Hindlimb muscle (tissue), 1 donor: ENCODE measurements around the gene SEC24C. TPM values are rescaled to one million over a fixed set of nuclear protein-coding genes. Genes with fewer than 3 reads are reported as not detected.
A peak's percentile ranks its signal among the peaks of the same experiment; 100 is the strongest.
"Not testable (repeated sequence)": the region's sequence is repeated elsewhere in the genome, so short reads cannot be mapped to it uniquely, and the experiment has no call there.

ENCODE experiments used
- DNase-seq: peaks from one replicate; pipeline ENCODE4 v3.0.0-alpha.2; 2013
- polyA plus RNA-seq: library from polyadenylated mRNA; unstranded; fragments of 120-200 nt; gene quantifications from one replicate; pipeline ENCODE4 v1.2.1, GENCODE V29; 2013; ENCODE audit not compliant: insufficient read length

Gene SEC24C
- polyA plus RNA-seq, 1 donor = 50.5 TPM

DNA sequence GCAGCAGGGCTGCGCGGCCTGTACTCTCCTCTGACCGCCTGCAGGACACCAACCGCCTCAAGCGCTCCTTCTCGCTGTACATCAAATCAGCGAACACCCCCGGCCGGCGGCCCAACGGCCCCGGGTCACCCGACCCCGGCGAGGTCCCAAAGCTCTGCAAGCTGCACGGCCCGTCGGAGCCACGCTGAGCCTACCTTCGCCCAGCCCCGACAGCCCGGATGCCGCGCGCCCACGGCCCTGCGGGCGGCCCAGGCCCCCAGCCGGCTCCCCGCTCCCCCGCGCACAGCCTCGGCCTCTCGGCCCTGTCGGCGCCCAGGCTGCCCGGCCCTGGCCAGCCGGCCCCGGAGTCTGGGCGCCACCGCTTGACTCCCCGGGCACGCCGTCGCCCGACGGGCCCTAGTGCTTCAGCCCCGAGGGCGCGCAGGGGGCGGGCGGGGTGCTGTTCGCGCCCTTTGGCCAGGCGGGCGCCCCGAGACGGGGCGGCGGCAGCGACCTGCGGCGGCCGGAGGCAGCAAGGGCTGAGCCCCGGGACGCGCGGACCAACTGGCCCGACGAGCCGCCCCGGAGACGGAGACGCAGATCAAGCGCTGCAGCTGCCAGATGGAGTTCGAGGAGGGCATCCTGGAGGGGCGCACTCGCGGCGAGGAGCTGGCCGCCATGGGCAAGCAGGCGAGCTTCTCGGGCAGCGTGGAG lies 11.1 kb upstream of the SEC24C start:
- no peak for DNase-seq

DNA sequence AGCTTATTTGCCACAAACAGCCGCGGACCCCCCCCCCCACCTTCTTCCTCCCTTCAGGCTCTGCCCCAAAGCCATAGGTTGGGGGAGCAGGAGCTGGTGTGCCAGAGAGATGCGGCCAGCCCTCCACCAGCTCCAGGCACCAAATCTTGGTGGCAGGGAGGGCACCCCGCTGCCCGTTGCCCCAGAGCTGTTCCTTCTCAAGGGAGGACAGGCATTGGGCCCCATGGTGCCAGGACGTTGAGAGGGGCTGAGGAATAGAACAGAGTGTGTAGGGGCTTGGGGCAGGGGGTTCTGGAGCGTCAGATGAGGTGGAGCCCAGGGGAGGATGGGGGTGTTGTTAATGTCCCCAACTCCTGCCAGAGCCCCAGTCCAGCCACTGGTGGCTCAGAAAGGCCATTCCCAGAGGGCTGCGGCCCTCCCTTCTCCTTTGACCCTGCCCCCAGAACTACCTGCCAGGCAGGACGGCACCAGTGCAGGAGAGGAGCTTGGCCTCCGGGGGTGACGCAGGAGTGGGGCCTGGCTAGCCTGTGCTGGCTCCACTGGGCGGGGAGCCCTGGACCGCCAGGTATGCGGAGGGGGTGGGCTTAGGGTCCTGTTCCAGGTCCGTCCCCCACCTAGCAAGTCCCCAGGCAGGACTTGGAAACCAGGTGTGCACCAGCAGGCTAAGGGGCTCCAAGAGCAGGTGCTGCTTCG lies 10.0 kb upstream of the SEC24C start:
- DNase-seq = no peak

DNA sequence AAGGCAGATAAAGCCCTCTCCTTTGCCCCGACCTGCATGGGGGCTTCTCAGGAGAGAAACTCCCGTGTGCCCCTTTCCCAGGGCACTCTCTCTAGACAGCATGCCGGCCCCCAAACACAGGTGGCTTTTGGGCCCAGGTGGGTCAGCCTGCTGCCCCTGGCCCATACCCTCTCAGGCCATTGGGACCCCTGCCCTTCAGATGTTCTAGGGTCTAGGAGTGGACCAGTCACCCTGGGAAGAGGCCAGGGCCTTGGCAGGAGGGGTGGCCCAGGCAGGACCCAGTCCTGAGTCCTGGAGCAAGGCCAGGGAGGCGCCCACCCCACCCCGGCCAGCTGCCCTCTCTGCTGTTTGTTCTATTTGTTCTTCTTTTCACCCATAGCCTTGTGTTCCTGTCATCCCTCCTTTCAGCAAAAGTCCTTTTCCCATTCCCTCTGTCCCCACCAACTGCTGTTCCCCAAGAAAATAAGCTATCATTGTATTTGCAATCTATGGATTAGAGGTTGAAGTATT lies 9.3 kb upstream of the SEC24C start:
- no peak for DNase-seq

DNA sequence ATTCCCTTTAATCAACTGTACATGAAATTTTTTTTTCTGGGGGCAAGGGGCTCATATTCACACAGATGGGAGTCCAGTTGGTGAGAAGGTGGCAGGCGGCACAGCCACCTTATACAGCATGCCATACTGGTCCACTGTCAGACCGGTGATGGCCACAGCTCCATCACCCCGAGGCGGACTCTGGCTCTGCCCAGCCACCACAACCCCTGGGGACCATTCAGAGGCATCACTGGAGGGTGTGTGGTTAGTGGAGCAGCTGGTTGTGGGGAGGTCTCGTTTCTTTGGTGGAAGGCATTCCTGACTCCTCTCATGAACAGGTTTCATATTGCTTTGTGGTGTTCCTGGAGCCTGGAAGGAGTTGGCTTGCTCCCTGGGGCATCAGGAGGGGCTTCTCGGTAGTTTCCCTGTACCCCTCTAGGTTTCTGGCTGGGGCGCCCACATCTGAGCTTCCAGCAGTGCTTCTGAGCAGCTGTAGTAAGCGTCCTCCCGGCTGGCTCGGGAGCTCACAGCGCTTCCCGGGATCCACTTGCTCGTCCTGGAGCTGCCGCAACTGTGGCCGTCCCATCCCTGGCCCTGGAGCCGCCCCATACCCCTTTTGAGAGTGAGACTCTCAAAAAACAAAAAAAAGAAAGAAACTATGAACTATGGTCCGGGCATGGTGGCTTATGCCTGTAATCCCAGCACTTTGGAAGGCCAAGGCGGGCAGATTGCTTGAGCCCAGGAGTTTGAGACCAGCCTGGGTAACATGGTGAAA lies 3.5 kb upstream of the SEC24C start:
- DNase-seq = not testable (repeated sequence)

DNA sequence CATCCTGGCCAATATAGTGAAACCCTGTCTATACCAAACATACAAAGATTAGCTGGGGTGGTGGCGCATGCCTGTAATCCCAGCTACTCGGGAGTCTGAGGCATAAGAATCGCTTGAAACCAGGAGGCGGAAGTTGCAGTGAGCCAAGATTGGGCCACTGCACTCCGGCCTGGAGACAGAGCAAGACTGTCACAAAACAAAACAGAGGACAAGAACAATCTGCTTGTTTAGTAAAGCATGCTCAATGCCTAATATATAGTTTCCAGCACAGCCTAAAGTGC lies 1.8 kb upstream of the SEC24C start:
- no peak for DNase-seq

DNA sequence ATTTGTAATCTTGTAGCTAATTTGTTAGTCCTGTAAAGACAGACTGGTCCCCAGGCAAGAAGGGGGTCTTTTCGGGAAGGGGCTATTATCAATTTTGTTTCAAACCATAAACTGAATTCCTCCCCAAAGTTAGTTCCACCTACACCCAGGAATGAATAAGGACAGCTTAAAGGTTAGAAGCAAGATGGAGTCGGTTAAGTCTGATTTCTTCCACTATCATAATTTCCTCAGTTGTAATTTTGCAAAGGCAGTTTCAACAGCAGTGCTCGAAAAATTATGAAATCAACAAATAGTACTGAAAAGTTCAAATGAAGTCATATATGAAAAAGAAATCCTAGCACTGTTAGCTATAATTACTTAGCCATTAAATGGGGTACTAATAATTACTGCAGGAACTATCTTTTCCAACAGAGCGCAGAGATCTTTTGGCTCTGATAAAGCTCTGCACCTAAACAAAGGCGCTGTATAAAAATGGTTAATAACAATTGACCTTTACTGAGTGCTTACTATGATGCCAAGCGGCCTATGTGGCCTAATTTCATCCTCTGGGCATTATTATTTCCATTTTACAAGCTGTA lies 756 bp upstream of the SEC24C start:
- DNase-seq = no peak

DNA sequence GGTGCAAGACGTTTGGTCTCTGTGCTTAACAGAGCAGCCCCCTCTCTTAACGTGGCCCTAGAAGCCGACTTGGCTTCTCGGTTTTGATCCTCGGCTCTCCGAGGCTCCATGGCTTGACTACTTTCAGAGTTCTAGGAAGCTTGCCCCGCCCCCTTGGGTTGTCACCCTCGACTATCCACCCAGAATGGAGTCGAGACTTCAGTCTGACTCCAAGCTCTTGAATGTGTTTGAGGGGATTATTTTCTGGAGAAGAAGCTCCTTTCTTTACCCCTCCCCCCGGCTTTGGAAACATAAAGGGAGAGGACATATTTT lies 448 bp downstream of the SEC24C start:
- no peak for DNase-seq

DNA sequence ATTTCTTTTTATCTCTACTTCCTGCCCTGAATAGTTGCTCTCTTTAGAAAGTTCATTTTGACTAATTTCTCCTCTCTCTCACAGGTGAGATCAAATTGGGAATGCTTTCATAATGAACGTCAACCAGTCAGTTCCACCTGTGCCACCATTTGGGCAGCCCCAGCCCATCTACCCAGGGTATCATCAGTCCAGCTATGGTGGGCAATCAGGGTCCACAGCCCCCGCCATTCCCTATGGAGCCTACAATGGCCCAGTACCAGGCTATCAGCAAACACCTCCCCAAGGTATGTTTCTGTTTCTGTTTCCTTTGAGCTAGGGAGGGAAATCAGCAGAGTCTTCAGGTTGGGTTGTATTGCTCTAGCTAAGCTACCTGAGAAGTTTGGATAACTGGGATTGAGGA lies 2.5 kb downstream of the SEC24C start:
- DNase-seq = no peak

DNA sequence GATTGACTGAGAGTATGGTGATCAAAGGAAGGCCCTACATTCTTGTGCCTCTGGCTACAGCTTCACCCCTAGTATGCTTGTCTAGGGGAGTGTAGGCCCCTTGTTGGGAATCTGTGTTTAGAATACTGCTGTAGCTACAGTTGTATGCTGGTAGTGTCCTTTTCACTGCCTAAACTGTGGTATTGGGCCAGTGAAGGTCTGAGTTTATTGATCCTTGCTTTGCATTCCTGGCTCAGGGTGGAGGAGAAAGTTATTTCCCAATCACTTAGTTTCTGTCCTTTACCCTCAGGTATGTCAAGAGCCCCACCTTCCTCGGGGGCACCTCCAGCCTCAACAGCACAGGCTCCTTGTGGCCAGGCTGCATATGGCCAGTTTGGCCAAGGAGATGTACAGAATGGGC lies 6.6 kb downstream of the SEC24C start:
- DNase-seq = no peak

DNA sequence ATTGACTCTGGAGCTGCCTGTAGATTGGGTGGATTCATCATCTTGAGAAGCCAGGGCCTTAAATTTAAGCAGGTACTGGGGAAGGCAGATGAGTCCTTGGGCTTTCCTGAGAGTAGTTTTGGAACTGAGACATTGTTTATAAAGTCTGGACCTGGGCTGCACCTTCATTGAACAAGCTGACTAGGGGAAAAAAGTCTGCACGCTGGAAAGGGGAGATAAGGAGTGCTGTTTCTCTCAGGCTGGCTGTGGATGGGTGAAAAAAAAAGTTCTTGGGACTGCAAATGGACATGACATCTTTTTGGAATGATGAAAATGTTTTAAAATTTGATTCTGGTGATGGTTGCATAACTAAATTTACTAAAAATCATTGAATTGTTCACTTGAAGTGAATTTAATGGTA lies 12.0 kb downstream of the SEC24C start:
- no peak for DNase-seq

DNA sequence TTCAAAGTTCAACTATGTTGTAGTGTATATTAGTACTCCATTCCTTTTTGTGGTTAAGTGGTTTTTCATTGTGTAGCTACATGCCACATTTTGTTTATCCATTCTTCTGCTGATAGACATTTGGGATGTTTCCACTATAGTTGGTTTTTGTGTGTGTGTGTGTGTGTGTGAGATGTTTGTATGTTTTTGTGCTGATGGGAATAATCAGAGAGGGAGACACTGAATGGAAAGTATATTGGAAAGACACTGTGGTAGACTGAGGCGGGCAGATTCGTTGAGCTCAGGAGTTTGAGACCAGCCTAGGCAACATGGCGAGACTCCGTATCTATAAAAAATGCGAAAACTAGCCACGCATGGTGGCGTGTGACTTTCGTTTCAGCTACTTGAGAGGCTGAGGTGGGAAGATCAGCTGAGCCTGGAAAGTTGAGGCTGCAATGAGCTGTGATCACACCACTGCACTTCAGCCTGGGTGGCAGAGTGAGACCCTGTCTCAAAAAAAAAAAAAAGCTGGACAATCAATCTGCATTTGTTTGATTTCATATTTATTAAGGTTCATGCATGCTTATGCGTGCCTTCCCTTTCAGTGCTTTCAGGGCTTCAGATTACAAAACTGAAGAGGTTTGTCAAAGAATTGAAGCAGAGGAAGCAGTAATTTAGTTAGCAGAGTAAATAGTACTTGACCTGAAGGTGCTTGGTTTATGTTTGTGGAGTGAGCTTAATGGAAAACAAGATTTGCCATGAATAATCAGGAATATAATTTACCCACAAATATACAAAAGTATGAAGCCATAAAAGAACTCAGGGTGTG lies 14.7 kb downstream of the SEC24C start:
- no peak for DNase-seq

DNA sequence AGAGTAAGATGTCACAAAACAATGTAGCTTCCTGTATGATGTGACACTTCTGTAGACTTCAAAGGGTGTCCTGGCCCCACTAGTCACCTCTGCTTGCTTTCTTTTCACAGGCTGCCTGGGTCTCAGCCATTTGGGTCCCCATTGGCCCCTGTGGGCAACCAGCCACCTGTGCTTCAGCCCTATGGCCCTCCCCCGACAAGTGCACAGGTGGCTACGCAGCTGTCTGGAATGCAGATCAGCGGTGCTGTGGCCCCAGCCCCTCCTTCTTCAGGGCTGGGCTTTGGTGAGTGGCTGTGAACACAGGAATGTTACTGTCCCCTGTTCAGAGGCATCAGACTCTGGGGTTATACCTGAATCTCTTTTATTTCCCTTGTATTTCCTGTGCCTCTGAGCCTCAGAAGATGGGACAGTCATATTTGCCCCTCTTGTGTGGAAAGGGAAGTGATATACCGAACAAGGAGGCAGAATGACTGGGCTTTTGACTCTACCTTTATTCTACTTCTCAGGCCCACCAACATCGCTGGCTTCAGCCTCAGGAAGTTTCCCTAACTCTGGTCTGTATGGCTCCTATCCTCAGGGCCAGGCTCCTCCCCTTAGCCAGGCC lies 15.4 kb downstream of the SEC24C start:
- no peak for DNase-seq

DNA sequence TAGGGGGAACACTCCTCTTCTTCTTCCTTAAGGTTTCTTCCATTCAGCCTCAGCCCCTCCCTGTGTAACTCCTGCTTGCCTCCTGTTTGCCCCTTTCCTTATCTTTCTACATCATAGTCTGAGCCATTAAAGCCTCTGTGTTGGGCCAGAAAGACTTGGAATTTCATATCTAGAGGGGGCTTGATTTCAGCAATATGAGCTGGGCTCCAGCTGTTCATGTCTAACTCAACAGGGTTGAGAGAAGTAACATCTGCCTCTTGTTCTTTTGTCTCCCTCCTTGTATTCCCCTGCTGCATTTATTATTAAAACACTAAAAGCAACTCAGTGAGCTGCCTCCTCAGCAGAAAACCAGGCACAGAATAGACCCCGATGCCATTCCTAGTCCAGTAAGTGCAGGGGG lies 17.6 kb downstream of the SEC24C start:
- DNase-seq = no peak

DNA sequence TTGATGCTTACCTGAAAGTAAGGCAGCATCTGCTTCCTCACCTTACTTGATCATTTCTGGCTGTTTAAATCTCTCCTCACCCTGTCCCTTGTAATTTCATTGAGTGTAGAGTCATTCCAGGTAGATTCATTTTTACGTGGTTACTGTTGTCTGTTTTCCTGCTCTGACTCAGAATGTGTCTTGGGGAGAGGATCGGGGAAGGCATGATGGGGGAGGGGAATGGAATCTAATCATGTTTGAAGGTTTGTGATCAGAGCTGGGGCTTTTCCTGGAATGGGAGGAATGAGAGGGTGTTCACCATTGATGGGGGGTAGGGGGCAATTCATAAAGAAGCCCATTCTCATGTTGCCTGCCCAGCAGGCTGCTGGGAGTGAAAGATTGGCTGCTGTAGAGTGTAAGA lies 18.7 kb downstream of the SEC24C start:
- DNase-seq = no peak

DNA sequence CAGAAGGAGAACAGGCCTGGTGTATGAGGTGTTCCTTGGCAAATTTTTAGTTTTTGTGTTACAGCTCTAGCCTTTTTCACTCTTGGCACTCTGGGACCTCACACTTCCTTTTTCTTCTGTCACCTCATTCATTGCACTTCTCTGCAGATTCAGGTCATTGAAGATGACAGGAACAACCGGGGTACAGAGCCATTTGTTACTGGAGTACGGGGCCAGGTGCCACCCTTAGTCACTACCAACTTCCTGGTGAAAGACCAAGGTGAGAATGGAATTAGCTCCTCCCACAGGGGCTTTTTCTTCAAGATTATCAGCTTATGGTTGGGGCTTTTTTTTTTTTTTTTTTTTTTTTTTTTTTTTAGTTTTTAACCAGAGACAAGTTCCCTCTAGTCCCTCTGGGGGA lies 19.2 kb downstream of the SEC24C start:
- DNase-seq = no peak

DNA sequence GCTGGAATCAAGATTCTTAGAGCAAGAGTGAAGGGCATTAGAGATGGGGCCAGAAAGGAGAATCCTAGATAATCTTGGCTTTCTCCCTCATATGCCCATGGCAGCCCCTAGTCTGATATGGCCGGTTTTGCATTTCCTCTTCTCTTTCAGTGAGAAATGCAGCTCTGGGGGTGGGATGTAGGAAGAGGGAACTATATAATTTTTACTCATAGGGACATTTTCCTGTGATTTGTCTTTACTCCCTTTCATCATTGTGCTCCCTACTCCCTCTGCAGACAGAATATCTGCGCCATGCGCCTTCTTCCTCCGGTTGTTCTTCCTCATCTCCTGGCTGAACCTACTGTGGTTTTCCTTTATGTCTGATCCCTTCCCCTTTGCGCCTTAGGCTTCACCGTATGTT lies 20.9 kb downstream of the SEC24C start:
- DNase-seq = no peak

DNA sequence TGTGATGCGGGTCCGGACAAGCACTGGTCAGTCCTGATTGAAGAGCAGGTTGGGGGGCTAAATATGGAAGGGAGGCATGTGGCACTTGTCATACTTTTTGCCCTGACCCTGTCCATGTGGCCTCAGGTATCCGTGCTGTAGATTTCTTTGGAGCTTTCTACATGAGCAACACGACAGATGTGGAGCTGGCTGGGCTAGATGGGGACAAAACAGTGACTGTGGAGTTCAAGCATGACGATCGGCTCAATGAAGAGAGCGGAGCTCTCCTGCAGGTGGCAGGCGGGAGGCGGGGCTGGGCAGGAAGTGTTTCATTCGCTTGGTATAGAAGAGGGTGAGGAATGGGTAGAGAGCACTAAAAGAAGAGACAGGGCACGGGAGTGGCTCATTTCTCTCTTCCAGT lies 24.7 kb downstream of the SEC24C start:
- no peak for DNase-seq

DNA sequence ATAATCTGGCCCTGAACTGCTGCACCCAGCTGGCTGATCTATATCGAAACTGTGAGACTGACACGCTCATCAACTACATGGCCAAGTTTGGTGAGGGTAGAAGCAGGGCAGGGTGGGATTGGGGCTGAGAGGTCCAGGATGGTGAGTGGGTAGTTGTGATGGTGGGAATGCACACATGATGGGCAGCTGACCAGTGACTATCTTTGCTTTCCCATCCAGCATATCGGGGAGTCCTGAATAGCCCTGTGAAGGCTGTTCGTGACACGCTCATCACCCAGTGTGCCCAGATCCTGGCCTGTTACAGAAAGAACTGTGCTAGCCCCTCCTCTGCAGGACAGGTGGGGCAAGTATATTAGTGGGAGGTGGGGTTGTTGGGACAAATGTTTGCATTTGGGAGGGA lies 25.2 kb downstream of the SEC24C start:
- no peak for DNase-seq

DNA sequence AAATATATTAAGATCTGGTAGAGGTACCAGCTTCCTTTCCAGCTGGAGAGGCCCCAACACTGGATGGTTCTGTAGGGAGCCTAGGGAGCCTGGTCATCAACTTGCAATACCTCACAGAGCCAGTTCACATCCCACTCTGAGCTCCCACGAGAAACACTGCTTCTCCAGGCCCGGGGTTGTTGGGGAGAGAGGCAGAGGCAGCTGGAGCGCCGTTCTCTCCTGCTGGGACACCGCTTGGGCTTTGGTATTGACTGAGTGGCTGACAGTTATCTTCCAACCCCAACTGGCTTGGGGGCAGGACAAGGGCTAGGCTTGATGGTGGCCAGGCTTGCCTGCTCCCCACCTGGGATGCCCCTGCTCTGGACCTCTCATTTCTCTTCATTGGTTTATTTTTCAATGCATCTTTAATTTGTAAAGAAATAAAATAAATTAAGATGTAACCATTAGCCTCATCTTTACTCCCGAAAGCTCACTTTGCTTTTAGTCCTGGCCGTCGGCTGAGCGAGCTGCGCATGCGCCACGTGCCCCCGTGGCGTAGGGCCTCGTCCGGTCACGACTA lies 27.6 kb downstream of the SEC24C start:
- peak; percentile 93 for DNase-seq

DNA sequence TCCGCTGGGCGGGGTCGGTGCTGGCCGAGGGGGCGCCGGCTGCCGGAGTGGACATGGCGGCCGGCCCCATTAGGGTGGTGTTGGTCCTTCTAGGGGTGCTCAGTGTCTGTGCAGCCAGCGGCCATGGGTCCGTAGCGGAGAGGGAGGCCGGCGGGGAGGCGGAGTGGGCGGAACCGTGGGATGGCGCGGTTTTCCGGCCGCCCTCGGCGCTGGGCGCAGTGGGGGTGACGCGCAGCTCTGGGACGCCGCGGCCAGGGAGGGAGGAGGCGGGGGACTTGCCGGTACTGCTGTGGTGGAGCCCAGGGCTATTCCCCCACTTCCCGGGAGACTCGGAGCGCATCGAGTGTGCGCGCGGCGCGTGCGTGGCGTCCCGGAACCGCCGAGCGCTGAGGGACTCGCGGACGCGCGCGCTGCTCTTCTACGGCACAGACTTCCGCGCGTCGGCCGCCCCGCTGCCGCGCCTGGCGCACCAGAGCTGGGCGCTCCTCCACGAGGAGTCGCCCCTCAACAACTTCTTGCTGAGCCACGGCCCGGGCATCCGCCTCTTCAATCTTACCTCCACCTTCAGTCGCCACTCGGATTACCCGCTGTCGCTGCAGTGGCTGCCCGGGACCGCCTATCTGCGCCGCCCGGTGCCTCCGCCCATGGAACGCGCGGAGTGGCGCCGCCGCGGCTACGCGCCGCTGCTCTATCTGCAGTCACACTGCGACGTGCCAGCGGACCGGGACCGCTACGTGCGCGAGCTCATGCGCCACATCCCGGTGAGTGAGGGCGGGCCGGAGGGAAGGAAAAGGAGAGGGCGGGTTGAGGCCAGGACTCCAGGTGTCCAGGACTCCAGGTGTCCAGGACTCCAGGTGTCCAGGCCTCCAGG lies 28.3 kb downstream of the SEC24C start:
- peak; percentile 85 for DNase-seq
